Measurements from ENCODE around the gene GPR82. TPM values are rescaled to one million over a fixed set of nuclear protein-coding genes. Genes with fewer than 3 reads are reported as not detected.
"Not testable (repeated sequence)": the region's sequence is repeated elsewhere in the genome, so short reads cannot be mapped to it uniquely, and the experiment has no call there.

GPR82 gene
- total RNA-seq, 1 experiment from 2014 or later = not detected

DNA sequence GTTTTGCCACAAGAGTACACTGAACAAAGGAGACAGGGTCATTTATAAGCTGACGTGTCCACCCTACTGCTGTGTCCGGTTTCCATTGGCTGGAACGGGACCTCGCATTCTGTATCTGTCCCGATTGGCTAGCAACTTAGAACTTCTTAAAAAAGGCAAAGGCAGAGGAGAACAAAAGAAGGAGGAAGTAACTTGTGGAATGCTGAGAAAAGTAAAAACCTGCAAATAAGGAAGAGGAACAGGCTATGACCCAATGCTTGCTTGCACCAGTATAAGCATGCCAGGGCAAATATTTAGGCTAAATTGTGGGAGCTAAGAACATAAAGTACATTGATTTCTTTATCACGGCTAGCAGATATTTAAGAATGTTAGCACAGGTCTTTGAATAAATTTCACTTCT lies 4.4 kb upstream of the GPR82 start:
- H3K27me3 ChIP-seq (ENCODE audit: insufficient read depth, low read length); H3K4me3 ChIP-seq (replicated peaks in 1 of 2; ENCODE audit: low read depth in 1 of 2, low read length in 2 of 2); H3K9me3 ChIP-seq (ENCODE audit: control insufficient read depth in 1 of 2, insufficient read depth in 1 of 2, low read depth in 1 of 2, low read length in 2 of 2); DNase-seq (ENCODE audit: low read depth, low spot score); H3K9ac ChIP-seq (ENCODE audit: low read length); ATAC-seq; POLR2A ChIA-PET; H3K27ac ChIP-seq (ENCODE audit: low read depth, low read length); H4K20me1 ChIP-seq (ENCODE audit: insufficient read depth); H3K79me2 ChIP-seq (ENCODE audit: insufficient read depth, low read length); RAD21 ChIA-PET (ENCODE audit: low non-redundant PET in 1 of 2, low total read pairs in 2 of 2, uncharacterized antibody in 2 of 2, unreplicated experiment in 2 of 2); CTCF ChIA-PET; H3K4me1 ChIP-seq (ENCODE audit: control insufficient read depth in 1 of 2, insufficient read depth in 2 of 2, low read length in 2 of 2); BruUV-seq (replicated peaks); H3K9me2 ChIP-seq (ENCODE audit: insufficient read depth); H2AFZ ChIP-seq (ENCODE audit: low read depth, low read length, poor library complexity, severe bottlenecking); intact Hi-C loops (cut with micrococcal nuclease); H3K36me3 ChIP-seq (ENCODE audit: control insufficient read depth in 1 of 2, insufficient read depth in 2 of 2, low read length in 2 of 2); H3K4me2 ChIP-seq (ENCODE audit: low read length): not testable (repeated sequence)

DNA sequence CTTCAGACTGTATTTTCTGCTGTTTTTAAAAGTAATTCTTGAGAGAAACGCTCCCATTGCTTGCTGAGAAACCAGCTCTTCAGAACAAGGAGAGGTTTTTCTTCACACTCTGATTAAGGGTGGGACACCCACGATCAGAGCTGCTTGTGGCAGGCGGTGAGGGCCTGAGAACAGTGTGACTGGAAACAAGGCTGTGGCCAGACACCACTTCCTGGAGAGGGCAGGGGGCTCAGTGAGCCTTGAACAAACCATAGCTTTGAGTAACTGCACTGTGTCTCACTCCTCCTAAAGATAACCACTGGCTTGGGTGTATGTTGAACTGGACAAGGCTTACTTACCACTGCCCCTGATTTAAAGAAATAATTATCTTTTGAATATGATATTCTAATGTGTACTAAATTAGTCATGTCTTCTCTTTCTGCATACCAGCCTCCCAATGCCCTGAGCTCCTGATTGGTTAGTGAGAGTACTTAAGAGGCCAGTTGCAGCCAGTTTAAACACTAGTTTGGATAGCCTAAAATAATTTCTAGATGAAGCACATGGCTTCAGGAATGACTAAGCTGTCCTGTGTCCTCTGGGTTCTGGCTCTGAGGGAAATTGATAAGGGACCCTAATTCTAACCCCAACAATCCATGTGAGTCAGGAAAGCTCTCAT lies 3.7 kb upstream of the GPR82 start:
- ChIA-PET POLR2A (no interaction called here), CTCF (no interaction called here), RAD21 (ENCODE audit: low non-redundant PET in 1 of 2, low total read pairs in 2 of 2, uncharacterized antibody in 2 of 2, unreplicated experiment in 2 of 2) (no interaction called here)
- no peak for TF ChIP-seq EGR1 (IDR thresholded peaks at IDR 0.05; ENCODE audit: low read depth)
- TF ChIP-seq, protein P1, sequence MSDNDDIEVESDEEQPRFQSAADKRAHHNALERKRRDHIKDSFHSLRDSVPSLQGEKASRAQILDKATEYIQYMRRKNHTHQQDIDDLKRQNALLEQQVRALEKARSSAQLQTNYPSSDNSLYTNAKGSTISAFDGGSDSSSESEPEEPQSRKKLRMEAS (IDR thresholded peaks at IDR 0.05) = no peak
- H3K36me3 ChIP-seq (ENCODE audit: control insufficient read depth in 1 of 2, insufficient read depth in 2 of 2, low read length in 2 of 2) = no peaks in the 10 kb centered on the region
- DNase-seq (ENCODE audit: low read depth, low spot score) (no peak), ATAC-seq (no peak)
- H3K27me3 ChIP-seq (ENCODE audit: insufficient read depth, low read length) = no peaks in the 10 kb centered on the region
- H3K4me1 ChIP-seq (ENCODE audit: control insufficient read depth in 1 of 2, insufficient read depth in 2 of 2, low read length in 2 of 2) = no peaks in the 10 kb centered on the region
- no peak overlapping the region for H2AFZ ChIP-seq (ENCODE audit: low read depth, low read length, poor library complexity, severe bottlenecking)
- no peaks in the 10 kb centered on the region for H4K20me1 ChIP-seq (ENCODE audit: insufficient read depth)
- no peaks in the 10 kb centered on the region for H3K9me2 ChIP-seq (ENCODE audit: insufficient read depth)
- no peaks in the 10 kb centered on the region for H3K79me2 ChIP-seq (ENCODE audit: insufficient read depth, low read length)
- H3K27ac ChIP-seq (ENCODE audit: low read depth, low read length) = no peak overlapping the region
- intact Hi-C loops (cut with micrococcal nuclease) = no loop called here
- H3K9me3 ChIP-seq (ENCODE audit: control insufficient read depth in 1 of 2, insufficient read depth in 1 of 2, low read depth in 1 of 2, low read length in 2 of 2) = no peaks in the 10 kb centered on the region
- H3K4me2 ChIP-seq (ENCODE audit: low read length) = no peak overlapping the region
- no peak overlapping the region for H3K9ac ChIP-seq (ENCODE audit: low read length)
- no TSS peak for BruUV-seq (replicated peaks)
- H3K4me3 ChIP-seq (replicated peaks in 1 of 2; ENCODE audit: low read depth in 1 of 2, low read length in 2 of 2) = no peak overlapping the region

DNA sequence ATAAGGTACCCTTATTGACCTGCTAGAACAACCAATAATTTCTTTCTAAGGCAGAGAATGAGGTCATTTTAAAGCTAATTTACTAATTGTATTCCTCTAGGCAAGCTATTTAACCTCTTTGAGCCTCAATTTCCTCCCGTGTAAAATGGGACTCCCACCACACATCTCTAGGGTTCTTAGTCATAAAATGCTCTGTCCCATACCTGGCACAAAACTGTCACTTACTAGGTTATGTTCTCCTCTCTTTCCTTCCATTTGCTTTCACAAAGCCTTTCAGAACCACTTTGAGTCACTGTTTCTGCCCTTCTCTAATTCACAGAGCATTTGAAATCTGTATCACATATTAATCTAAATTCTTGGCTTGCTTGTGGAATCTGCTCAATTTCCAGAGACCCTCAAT lies 2.4 kb upstream of the GPR82 start:
- H2AFZ ChIP-seq (ENCODE audit: low read depth, low read length, poor library complexity, severe bottlenecking) = no peak overlapping the region
- ChIA-PET CTCF (no interaction called here), POLR2A (no interaction called here), RAD21 (ENCODE audit: low non-redundant PET in 1 of 2, low total read pairs in 2 of 2, uncharacterized antibody in 2 of 2, unreplicated experiment in 2 of 2) (no interaction called here)
- no TSS peak for BruUV-seq (replicated peaks)
- no peaks in the 10 kb centered on the region for H3K36me3 ChIP-seq (ENCODE audit: control insufficient read depth in 1 of 2, insufficient read depth in 2 of 2, low read length in 2 of 2)
- no peaks in the 10 kb centered on the region for H4K20me1 ChIP-seq (ENCODE audit: insufficient read depth)
- intact Hi-C loops (cut with micrococcal nuclease) = no loop called here
- no peak for ATAC-seq
- H3K79me2 ChIP-seq (ENCODE audit: insufficient read depth, low read length) = no peaks in the 10 kb centered on the region
- no peaks in the 10 kb centered on the region for H3K27me3 ChIP-seq (ENCODE audit: insufficient read depth, low read length)
- DNase-seq (ENCODE audit: low read depth, low spot score) = no peak
- H3K4me1 ChIP-seq (ENCODE audit: control insufficient read depth in 1 of 2, insufficient read depth in 2 of 2, low read length in 2 of 2) = no peaks in the 10 kb centered on the region
- no peaks in the 10 kb centered on the region for H3K9me3 ChIP-seq (ENCODE audit: control insufficient read depth in 1 of 2, insufficient read depth in 1 of 2, low read depth in 1 of 2, low read length in 2 of 2)
- H3K9ac ChIP-seq (ENCODE audit: low read length) = no peak overlapping the region
- H3K4me3 ChIP-seq (replicated peaks in 1 of 2; ENCODE audit: low read depth in 1 of 2, low read length in 2 of 2) = no peak overlapping the region
- TF ChIP-seq EZH2phosphoT487 (IDR thresholded peaks at IDR 0.05; ENCODE audit: borderline replicate concordance) = no peak
- TF ChIP-seq EGR1 (IDR thresholded peaks at IDR 0.05; ENCODE audit: low read depth) = no peak
- no peak for TF ChIP-seq CBX3 (IDR thresholded peaks at IDR 0.05; ENCODE audit: low read depth)
- H3K9me2 ChIP-seq (ENCODE audit: insufficient read depth) = no peaks in the 10 kb centered on the region
- H3K4me2 ChIP-seq (ENCODE audit: low read length) = no peak overlapping the region
- no peak overlapping the region for H3K27ac ChIP-seq (ENCODE audit: low read depth, low read length)
